ENCODE measurements around the gene ACBD3. TPM values are rescaled to one million over a fixed set of nuclear protein-coding genes. Genes with fewer than 3 reads are reported as not detected.

Gene ACBD3
- total RNA-seq, 3 donors from 2014 or later (not counting 1 experiment from before 2014, with no cell fraction given): 26.9 to 33.3 (median 28.8) TPM

DNA sequence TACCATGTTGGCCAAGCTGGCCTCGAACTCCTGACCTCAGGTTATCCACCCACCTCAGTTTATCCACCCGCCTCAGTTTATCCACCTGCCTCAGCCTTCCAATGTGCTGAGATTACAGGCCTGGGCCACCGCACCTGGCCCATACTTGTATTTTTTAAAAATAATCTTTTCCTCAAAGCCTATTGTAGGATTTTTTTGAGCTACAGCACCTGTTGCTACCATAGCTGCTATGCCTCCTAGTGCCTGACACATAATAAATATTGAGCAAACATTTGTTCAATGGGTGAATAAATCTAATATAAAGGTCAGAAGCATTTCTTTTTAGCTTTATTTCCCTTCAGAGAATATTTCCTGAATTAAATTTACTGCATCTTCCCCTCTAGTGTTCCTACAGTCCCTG lies 15.7 kb upstream of the ACBD3 start:
- Mint-ChIP-seq H3K4me3 (no peak overlapping the region), H3K4me1 (peaks cover 0 to under 1% of the 10 kb centered on the region in 2 donors), H3K27ac (no peak overlapping the region), H3K36me3 (no peaks in the 10 kb centered on the region), H3K9me3 (no peaks in the 10 kb centered on the region), H3K27me3 (ENCODE audit: low read depth in 2 of 2) (peaks cover 0 to 9% of the 10 kb centered on the region in 2 donors)
- intact Hi-C loops (cut with micrococcal nuclease): no loop called here
- 92% methylated on average over 3 of the region's 3 CpGs for WGBS (ENCODE audit: insufficient coverage)
- H3K27me3 ChIP-seq (ENCODE audit: control insufficient read depth, insufficient read depth, low read length): no peaks in the 10 kb centered on the region
- TF ChIP-seq, protein P1, sequence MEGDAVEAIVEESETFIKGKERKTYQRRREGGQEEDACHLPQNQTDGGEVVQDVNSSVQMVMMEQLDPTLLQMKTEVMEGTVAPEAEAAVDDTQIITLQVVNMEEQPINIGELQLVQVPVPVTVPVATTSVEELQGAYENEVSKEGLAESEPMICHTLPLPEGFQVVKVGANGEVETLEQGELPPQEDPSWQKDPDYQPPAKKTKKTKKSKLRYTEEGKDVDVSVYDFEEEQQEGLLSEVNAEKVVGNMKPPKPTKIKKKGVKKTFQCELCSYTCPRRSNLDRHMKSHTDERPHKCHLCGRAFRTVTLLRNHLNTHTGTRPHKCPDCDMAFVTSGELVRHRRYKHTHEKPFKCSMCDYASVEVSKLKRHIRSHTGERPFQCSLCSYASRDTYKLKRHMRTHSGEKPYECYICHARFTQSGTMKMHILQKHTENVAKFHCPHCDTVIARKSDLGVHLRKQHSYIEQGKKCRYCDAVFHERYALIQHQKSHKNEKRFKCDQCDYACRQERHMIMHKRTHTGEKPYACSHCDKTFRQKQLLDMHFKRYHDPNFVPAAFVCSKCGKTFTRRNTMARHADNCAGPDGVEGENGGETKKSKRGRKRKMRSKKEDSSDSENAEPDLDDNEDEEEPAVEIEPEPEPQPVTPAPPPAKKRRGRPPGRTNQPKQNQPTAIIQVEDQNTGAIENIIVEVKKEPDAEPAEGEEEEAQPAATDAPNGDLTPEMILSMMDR (IDR thresholded peaks at IDR 0.05): no peak
- H3K36me3 ChIP-seq (ENCODE audit: control insufficient read depth, insufficient read depth, low read length): no peaks in the 10 kb centered on the region
- H3K27ac ChIP-seq (ENCODE audit: low read length): no peak overlapping the region
- DNase-seq: no peak
- no peaks in the 10 kb centered on the region for H3K9me3 ChIP-seq (ENCODE audit: control insufficient read depth, insufficient read depth, low read length)
- ATAC-seq: no peak
- no peaks in the 10 kb centered on the region for H3K4me1 ChIP-seq (ENCODE audit: control insufficient read depth, insufficient read depth, low read length)
- H3K4me3 ChIP-seq (ENCODE audit: low read length): no peak overlapping the region

DNA sequence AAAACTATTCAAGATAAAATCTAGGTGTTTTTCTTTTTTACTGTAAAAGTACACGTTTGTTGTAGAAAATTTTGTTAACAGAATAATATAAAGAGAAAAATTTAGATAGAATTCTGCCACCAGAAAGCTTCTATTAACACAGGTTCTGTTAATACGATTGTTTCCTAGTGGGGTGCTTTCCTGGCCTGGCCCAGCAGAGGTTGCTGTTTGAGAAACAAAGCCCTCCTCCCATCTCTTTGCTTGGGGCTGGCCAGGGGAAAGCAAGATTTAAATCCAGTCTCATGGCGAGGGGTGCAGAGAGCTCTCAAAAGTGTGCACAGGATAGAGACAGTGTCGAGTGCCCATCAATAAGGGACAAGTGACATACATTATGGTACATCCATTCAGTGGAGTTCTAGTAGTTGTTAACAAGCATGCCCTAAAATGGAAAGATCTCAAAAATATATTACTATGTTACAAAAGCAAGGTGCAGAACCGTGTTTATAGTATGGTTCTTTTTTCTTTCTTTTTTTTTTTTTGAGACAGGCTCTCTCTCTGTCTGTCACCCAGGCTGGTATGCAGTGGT lies 14.6 kb upstream of the ACBD3 start:
- no peak overlapping the region for H3K27ac ChIP-seq (ENCODE audit: low read length)
- ATAC-seq: no peak
- WGBS (ENCODE audit: insufficient coverage): 81% methylated on average over 4 of the region's 5 CpGs

DNA sequence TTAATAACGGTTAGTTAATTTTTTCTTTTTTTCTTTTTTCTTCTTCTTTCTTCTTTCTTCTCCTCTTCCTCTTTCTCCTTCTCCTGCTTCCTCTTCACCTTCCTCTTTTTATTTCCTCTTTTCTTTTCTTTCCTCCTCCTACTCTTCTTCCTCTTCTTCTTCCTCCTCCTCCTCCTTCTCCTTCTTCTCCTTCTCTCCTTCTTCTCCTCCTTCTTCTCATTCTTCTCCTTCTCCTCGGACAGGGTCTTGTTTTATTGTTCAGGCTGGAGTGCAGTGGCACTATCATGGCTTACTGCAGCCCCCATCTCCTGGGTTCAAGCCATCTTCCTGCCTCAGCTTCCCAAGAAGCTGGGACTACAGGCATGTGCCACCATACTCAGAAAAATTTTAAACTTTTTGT lies 13.4 kb upstream of the ACBD3 start:
- Mint-ChIP-seq H3K36me3 (no peaks in the 10 kb centered on the region), H3K4me1 (peaks cover 0 to 5% of the 10 kb centered on the region in 2 donors), H3K27me3 (ENCODE audit: low read depth in 2 of 2) (peaks cover 0 to 16% of the 10 kb centered on the region in 2 donors), H3K27ac (no peak overlapping the region), H3K9me3 (no peaks in the 10 kb centered on the region), H3K4me3 (no peak overlapping the region)
- DNase-seq (no peak), ATAC-seq (no peak)
- no peaks in the 10 kb centered on the region for H3K4me1 ChIP-seq (ENCODE audit: control insufficient read depth, insufficient read depth, low read length)
- intact Hi-C loops (cut with micrococcal nuclease): loop anchor here (5.0 kb wide), 1 partner anchor 133 kb away; no protein-coding TSS in a partner anchor
- no peak overlapping the region for H3K27ac ChIP-seq (ENCODE audit: low read length)
- H3K4me3 ChIP-seq (ENCODE audit: low read length): no peak overlapping the region
- TF ChIP-seq, protein P1 (IDR thresholded peaks at IDR 0.05): no peak
- 76% methylated on average over 2 of the region's 2 CpGs for WGBS (ENCODE audit: insufficient coverage)
- H3K9me3 ChIP-seq (ENCODE audit: control insufficient read depth, insufficient read depth, low read length): no peaks in the 10 kb centered on the region
- no peaks in the 10 kb centered on the region for H3K27me3 ChIP-seq (ENCODE audit: control insufficient read depth, insufficient read depth, low read length)
- no peaks in the 10 kb centered on the region for H3K36me3 ChIP-seq (ENCODE audit: control insufficient read depth, insufficient read depth, low read length)

More for the DNA sequence above, 14.6 kb upstream of the ACBD3 start:
- intact Hi-C loops (cut with micrococcal nuclease): no loop called here
- TF ChIP-seq, protein P1 (IDR thresholded peaks at IDR 0.05): no peak
- H3K4me3 ChIP-seq (ENCODE audit: low read length): no peak overlapping the region
- H3K9me3 Mint-ChIP-seq: no peaks in the 10 kb centered on the region
- no peaks in the 10 kb centered on the region for H3K4me1 ChIP-seq (ENCODE audit: control insufficient read depth, insufficient read depth, low read length)
- H3K36me3 ChIP-seq (ENCODE audit: control insufficient read depth, insufficient read depth, low read length): no peaks in the 10 kb centered on the region
- no peaks in the 10 kb centered on the region for H3K27me3 ChIP-seq (ENCODE audit: control insufficient read depth, insufficient read depth, low read length)
- H3K4me1 Mint-ChIP-seq: peaks cover 0 to 5% of the 10 kb centered on the region in 2 donors
- H3K9me3 ChIP-seq (ENCODE audit: control insufficient read depth, insufficient read depth, low read length): no peaks in the 10 kb centered on the region
- H3K36me3 Mint-ChIP-seq: no peaks in the 10 kb centered on the region
- DNase-seq: no peak
- H3K4me3 Mint-ChIP-seq: no peak overlapping the region
- H3K27ac Mint-ChIP-seq: no peak overlapping the region
- peaks cover 0 to 12% of the 10 kb centered on the region in 2 donors for H3K27me3 Mint-ChIP-seq (ENCODE audit: low read depth in 2 of 2)

DNA sequence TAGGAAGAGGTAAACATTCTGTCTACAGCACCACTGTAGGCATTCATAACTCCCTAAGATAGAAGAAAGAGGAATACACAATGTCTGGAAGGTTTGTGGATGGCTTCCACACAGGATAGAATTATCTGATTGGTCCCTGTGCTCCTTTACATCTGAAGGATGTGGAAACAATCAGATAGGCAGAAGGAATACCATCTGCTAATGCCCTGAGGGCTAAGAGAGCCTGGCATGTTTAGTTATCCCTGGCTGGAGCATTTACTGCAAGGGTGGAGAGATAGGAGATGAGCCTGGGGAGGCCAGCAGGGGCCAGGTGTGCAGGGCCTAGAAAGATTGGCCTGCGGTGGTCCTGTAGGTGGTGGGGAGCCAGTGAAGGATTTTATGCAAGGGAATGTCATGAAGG lies 8.6 kb upstream of the ACBD3 start:
- no peak overlapping the region for H3K4me3 Mint-ChIP-seq
- DNase-seq: no peak
- H3K36me3 ChIP-seq (ENCODE audit: control insufficient read depth, insufficient read depth, low read length): no peaks in the 10 kb centered on the region
- H3K9me3 Mint-ChIP-seq: no peaks in the 10 kb centered on the region
- TF ChIP-seq, protein P1 (IDR thresholded peaks at IDR 0.05): no peak
- H3K9me3 ChIP-seq (ENCODE audit: control insufficient read depth, insufficient read depth, low read length): no peaks in the 10 kb centered on the region
- 96% methylated on average over 1 of the region's 1 CpG for WGBS (ENCODE audit: insufficient coverage)
- no peaks in the 10 kb centered on the region for H3K27me3 ChIP-seq (ENCODE audit: control insufficient read depth, insufficient read depth, low read length)
- H3K4me1 ChIP-seq (ENCODE audit: control insufficient read depth, insufficient read depth, low read length): no peaks in the 10 kb centered on the region
- ATAC-seq: no peak
- intact Hi-C loops (cut with micrococcal nuclease): loop anchor here (5.0 kb wide), 1 partner anchor 128 kb away; no protein-coding TSS in a partner anchor
- no peak overlapping the region for H3K4me3 ChIP-seq (ENCODE audit: low read length)
- H3K27ac ChIP-seq (ENCODE audit: low read length): no peak overlapping the region
- H3K4me1 Mint-ChIP-seq: peaks cover 0 to 5% of the 10 kb centered on the region in 2 donors
- no peak overlapping the region for H3K27ac Mint-ChIP-seq
- H3K27me3 Mint-ChIP-seq (ENCODE audit: low read depth in 2 of 2): peaks cover 0 to 11% of the 10 kb centered on the region in 2 donors
- no peaks in the 10 kb centered on the region for H3K36me3 Mint-ChIP-seq

All from natural killer cell (primary cell).